HepG2 (cell line): ENCODE data around the gene TWNK. TPM values are rescaled to one million over a fixed set of nuclear protein-coding genes. Genes with fewer than 3 reads are reported as not detected.
A peak's percentile ranks its signal among the peaks of the same experiment; 100 is the strongest.

ENCODE experiments used
- DPF2 ChIP-seq: sonication (generic); formaldehyde crosslinking; IDR thresholded peaks from 2 replicates; pipeline ENCODE4 v1.4.0; 2020; ENCODE audit warnings: mild to moderate bottlenecking, low read depth, missing genetic modification reagents, borderline replicate concordance
- HNRNPH1 ChIP-seq: fragments of 200-400 bp; formaldehyde crosslinking; optimal IDR thresholded peaks from 2 replicates; pipeline ENCODE3; 2017; ENCODE audit warnings: mild to moderate bottlenecking, low read depth, low read length
- KAT8 ChIP-seq: IDR thresholded peaks from 2 replicates; pipeline ENCODE4 v1.6.1; 2016; ENCODE audit warnings: missing genetic modification reagents, missing compliant biosample characterization
- KLF15 ChIP-seq: sonication (generic); formaldehyde crosslinking; IDR thresholded peaks from 2 replicates; pipeline ENCODE4 v1.8.1; 2023; ENCODE audit warnings: borderline replicate concordance, mild to moderate bottlenecking, inconsistent platforms, missing genetic modification reagents, mixed read lengths
- MBD4 ChIP-seq: IDR thresholded peaks from 2 replicates; pipeline ENCODE4 v1.6.1; 2012; ENCODE audit warnings: low read length, inconsistent platforms, borderline replicate concordance
- MIER2 ChIP-seq: IDR thresholded peaks from 2 replicates; pipeline ENCODE4 v1.6.1; 2016; ENCODE audit warnings: missing biosample characterization, missing genetic modification reagents
- MIER3 ChIP-seq: IDR thresholded peaks from 2 replicates; pipeline ENCODE4 v1.6.1; 2016; ENCODE audit warnings: missing compliant biosample characterization, borderline replicate concordance
- NKX3-1 ChIP-seq: sonication (generic); formaldehyde crosslinking; IDR thresholded peaks from 2 replicates; pipeline ENCODE4 v1.5.0; 2020; ENCODE audit warnings: missing genetic modification reagents
- SRSF9 ChIP-seq: fragments of 200-400 bp; formaldehyde crosslinking; IDR thresholded peaks from 2 replicates; pipeline ENCODE4 v1.6.1; 2018; ENCODE audit warnings: borderline replicate concordance, mild to moderate bottlenecking, low read depth, low read length; ENCODE audit not compliant: insufficient read depth, poor library complexity, severe bottlenecking
- TBP ChIP-seq: sonication (generic); formaldehyde crosslinking; IDR thresholded peaks from 2 replicates; pipeline ENCODE4 v1.5.0; 2020; ENCODE audit warnings: missing genetic modification reagents
- TCF7L2 ChIP-seq: IDR thresholded peaks from 2 replicates; pipeline ENCODE4 v1.6.1; 2011; ENCODE audit warnings: mild to moderate bottlenecking, low read depth, low read length, moderate library complexity
- THYN1 ChIP-seq: sonication (generic); formaldehyde crosslinking; IDR thresholded peaks from 2 replicates; pipeline ENCODE4 v1.8.1; 2023; ENCODE audit warnings: low read depth, mild to moderate bottlenecking, moderate library complexity, missing genetic modification reagents, borderline replicate concordance
- ZBTB38 ChIP-seq: sonication (generic); formaldehyde crosslinking; IDR thresholded peaks from 2 replicates; pipeline ENCODE4 v1.5.1; 2020; ENCODE audit warnings: mild to moderate bottlenecking, missing genetic modification reagents
- ZBTB8A ChIP-seq: sonication (generic); formaldehyde crosslinking; IDR thresholded peaks from 2 replicates; pipeline ENCODE4 v1.4.0; 2020; ENCODE audit warnings: mild to moderate bottlenecking, low read depth, missing genetic modification reagents, borderline replicate concordance
- ZFP36L2 ChIP-seq: sonication (generic); formaldehyde crosslinking; IDR thresholded peaks from 2 replicates; pipeline ENCODE4 v1.4.0; 2020; ENCODE audit warnings: missing genetic modification reagents
- ZNF136 ChIP-seq: sonication (generic); formaldehyde crosslinking; IDR thresholded peaks from 2 replicates; pipeline ENCODE4 v1.8.1; 2022; ENCODE audit warnings: low read depth, mild to moderate bottlenecking, moderate library complexity, missing genetic modification reagents
- ZNF672 ChIP-seq: sonication (generic); formaldehyde crosslinking; IDR thresholded peaks from 2 replicates; pipeline ENCODE4 v1.8.1; 2022; ENCODE audit warnings: missing genetic modification reagents
- ZNF792 ChIP-seq: IDR thresholded peaks from 2 replicates; pipeline ENCODE4 v1.6.1; 2016
- polyA plus RNA-seq, 8 experiments: library from polyadenylated mRNA; depleted of rRNA in 3 of 8; stranded (reverse) in 7 of 8; unstranded in 1 of 8; fragments of >200 nt; fragmentation: Illumina TruSeq in 4 of 8; extraction: Trizol in 4 of 8; gene quantifications; 2 replicates each; pipeline versions ENCODE4 v1.2.1 to v1.2.3, GENCODE V29; 2011 to 2016; ENCODE audit warnings: low read depth in 4 of 8, missing spikeins in 1 of 8, mixed read lengths in 1 of 8; ENCODE audit not compliant: insufficient read depth in 1 of 8
- total RNA-seq, 5 experiments: library from RNA; depleted of rRNA; stranded (reverse); fragments of >200 nt; fragmentation: Illumina TruSeq; extraction: Trizol; gene quantifications; 2 replicates each; pipeline ENCODE4 v1.2.3, GENCODE V29; 2016; ENCODE audit warnings: low read depth in 1 of 5
- TF ChIP-seq, protein P1 (sequence below): sonication (generic); formaldehyde crosslinking; IDR thresholded peaks from one replicate; pipeline ENCODE4 v1.5.1; 2020; ENCODE audit warnings: mild to moderate bottlenecking, missing genetic modification reagents; ENCODE audit errors: not compliant biosample characterization
- TF ChIP-seq, protein P2 (sequence below): sonication (generic); formaldehyde crosslinking; IDR thresholded peaks from 2 replicates; pipeline ENCODE4 v1.4.0; 2020; ENCODE audit warnings: mild to moderate bottlenecking, missing genetic modification reagents
- TF ChIP-seq, protein P3 (sequence below): sonication (generic); formaldehyde crosslinking; IDR thresholded peaks from 2 replicates; pipeline ENCODE4 v1.4.0; 2020; ENCODE audit warnings: missing genetic modification reagents, low read depth, mild to moderate bottlenecking, borderline replicate concordance

TWNK gene
- total and polyA plus RNA-seq, 2 of the 13 experiments (the other 11 are each of a cell fraction or from before 2014, with no cell fraction given) = 10.7 to 16.5 TPM

DNA sequence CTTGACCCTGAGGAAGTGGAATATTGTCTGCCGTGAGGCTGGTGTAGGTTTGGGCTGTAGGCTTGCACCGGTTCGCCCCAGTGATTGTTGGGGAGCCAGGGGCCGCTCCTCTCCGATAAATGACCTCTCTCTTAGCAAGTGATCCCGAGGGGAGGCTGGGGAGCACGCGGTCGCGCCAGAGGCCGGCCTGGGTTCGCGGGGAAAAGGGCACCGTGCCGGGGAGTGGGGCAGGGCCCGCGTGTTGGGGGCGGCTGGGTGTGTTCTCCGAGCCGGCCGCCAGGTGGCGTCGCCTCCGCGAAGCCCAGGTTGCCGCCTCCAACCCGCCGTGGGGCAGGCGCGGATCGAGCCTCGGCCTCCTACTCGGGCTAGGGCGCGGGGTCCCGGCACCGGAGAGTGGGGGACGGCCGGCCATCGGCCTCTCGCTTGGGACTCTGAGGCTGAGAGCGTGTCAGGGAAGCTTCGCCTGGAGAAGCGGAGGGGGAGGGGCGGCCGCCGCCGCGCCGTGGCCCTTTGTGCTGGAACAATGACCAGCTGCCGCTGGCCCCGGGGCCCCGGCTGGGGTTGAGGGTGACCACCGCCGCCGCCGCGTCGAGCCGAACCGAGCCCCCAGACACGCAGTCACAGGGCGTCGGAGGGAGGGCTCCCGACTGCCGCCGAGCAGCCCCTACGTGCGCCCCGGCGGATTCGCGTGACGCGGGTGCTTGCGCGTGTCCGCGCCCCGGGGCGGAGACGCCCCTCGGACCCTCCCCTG is 11.8 kb downstream of the TWNK start (continued):
- TF ChIP-seq, protein P1, sequence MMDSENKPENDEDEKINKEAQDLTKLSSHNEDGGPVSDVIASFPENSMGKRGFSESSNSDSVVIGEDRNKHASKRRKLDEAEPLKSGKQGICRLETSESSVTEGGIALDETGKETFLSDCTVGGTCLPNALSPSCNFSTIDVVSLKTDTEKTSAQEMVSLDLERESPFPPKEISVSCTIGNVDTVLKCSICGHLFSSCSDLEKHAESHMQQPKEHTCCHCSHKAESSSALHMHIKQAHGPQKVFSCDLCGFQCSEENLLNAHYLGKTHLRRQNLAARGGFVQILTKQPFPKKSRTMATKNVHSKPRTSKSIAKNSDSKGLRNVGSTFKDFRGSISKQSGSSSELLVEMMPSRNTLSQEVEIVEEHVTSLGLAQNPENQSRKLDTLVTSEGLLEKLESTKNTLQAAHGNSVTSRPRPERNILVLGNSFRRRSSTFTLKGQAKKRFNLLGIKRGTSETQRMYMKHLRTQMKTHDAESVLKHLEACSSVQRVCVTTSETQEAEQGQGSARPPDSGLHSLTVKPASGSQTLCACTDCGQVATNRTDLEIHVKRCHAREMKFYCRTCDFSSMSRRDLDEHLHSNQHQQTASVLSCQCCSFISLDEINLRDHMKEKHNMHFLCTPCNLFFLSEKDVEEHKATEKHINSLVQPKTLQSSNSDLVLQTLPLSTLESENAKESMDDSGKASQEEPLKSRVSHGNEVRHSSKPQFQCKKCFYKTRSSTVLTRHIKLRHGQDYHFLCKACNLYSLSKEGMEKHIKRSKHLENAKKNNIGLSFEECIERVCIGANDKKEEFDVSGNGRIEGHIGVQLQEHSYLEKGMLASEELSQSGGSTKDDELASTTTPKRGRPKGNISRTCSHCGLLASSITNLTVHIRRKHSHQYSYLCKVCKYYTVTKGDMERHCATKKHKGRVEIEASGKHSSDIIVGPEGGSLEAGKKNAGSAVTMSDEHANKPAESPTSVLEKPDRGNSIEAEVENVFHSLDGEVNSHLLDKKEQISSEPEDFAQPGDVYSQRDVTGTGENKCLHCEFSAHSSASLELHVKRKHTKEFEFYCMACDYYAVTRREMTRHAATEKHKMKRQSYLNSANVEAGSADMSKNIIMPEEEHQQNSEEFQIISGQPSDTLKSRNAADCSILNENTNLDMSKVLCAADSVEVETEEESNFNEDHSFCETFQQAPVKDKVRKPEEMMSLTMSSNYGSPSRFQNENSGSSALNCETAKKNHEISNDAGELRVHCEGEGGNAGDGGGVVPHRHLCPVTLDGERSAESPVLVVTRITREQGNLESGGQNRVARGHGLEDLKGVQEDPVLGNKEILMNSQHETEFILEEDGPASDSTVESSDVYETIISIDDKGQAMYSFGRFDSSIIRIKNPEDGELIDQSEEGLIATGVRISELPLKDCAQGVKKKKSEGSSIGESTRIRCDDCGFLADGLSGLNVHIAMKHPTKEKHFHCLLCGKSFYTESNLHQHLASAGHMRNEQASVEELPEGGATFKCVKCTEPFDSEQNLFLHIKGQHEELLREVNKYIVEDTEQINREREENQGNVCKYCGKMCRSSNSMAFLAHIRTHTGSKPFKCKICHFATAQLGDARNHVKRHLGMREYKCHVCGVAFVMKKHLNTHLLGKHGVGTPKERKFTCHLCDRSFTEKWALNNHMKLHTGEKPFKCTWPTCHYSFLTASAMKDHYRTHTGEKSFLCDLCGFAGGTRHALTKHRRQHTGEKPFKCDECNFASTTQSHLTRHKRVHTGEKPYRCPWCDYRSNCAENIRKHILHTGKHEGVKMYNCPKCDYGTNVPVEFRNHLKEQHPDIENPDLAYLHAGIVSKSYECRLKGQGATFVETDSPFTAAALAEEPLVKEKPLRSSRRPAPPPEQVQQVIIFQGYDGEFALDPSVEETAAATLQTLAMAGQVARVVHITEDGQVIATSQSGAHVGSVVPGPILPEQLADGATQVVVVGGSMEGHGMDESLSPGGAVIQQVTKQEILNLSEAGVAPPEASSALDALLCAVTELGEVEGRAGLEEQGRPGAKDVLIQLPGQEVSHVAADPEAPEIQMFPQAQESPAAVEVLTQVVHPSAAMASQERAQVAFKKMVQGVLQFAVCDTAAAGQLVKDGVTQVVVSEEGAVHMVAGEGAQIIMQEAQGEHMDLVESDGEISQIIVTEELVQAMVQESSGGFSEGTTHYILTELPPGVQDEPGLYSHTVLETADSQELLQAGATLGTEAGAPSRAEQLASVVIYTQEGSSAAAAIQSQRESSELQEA (CRISPR knock-in tag) = peak; percentile 67
- peak; percentile 59 for TF ChIP-seq ZBTB38 (CRISPR knock-in tag)
- TF ChIP-seq ZFP36L2 (CRISPR knock-in tag) = no peak
- no peak for TF ChIP-seq ZNF672 (CRISPR knock-in tag)
- TF ChIP-seq, protein P2, sequence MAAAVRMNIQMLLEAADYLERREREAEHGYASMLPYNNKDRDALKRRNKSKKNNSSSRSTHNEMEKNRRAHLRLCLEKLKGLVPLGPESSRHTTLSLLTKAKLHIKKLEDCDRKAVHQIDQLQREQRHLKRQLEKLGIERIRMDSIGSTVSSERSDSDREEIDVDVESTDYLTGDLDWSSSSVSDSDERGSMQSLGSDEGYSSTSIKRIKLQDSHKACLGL = peak; percentile 82
- TF ChIP-seq ZNF136 (CRISPR knock-in tag) = no peak
- TF ChIP-seq MBD4 = no peak
- TF ChIP-seq MIER2 (CRISPR knock-in tag) = no peak
- TF ChIP-seq TBP = no peak
- TF ChIP-seq HNRNPH1 = no peak
- no peak for TF ChIP-seq NKX3-1 (CRISPR knock-in tag)
- TF ChIP-seq TCF7L2 = no peak
- TF ChIP-seq ZNF792 (CRISPR knock-in tag) = 0 out of 2 replicates have a peak, but pooled peaks have one; percentile 31
- no peak for TF ChIP-seq ZBTB8A (CRISPR knock-in tag)
- TF ChIP-seq, protein P3, sequence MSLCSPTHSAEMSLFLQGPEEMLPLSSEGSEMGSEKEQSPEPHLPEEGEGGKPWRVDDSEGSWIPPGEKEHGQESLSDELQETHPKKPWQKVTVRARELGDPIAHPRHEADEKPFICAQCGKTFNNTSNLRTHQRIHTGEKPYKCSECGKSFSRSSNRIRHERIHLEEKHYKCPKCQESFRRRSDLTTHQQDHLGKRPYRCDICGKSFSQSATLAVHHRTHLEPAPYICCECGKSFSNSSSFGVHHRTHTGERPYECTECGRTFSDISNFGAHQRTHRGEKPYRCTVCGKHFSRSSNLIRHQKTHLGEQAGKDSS = peak; percentile 40; the same call in 1 of the 2 replicates
- TF ChIP-seq DPF2 = no peak; the same call in 1 of the 2 replicates
- peak; percentile 81; the same call in 1 of the 2 replicates for TF ChIP-seq THYN1
- 0 out of 2 replicates have a peak, but pooled peaks have one; percentile 21 for TF ChIP-seq KLF15 (CRISPR knock-in tag)
- no peak for TF ChIP-seq SRSF9
- TF ChIP-seq MIER3 = 0 out of 2 replicates have a peak, but pooled peaks have one; percentile 40
- peak; percentile 54; the same call in 1 of the 2 replicates for TF ChIP-seq KAT8 (CRISPR knock-in tag)
